WTC11 (cell line): ENCODE data around the gene SEH1L. TPM values are rescaled to one million over a fixed set of nuclear protein-coding genes. Genes with fewer than 3 reads are reported as not detected.

ENCODE experiments used
- ATAC-seq: fragments of 200-7000 bp; cut with Tn5 transposase; 2 replicates; pipeline ENCODE4 v1.10.0; 2021; ENCODE audit warnings: mild to moderate bottlenecking, moderate library complexity
- CTCF ChIA-PET: fragments of 300-600 bp; sonication (Branson Sonifier 250); formaldehyde crosslinking; loops from one replicate; lab custom pipeline; 2021; ENCODE audit warnings: antibody characterized with exemption; lab: Charles Lee
- POLR2A ChIA-PET: fragments of 350-600 bp; sonication (Branson Sonifier 250); formaldehyde crosslinking; loops from one replicate; lab custom pipeline; 2021; ENCODE audit warnings: antibody characterized with exemption; lab: Charles Lee
- DNase-seq: peaks from one replicate; pipeline ENCODE4 v3.0.0; 2021; ENCODE audit warnings: low spot score
- H3K27ac Mint-ChIP-seq: 2 replicates; pipeline ENCODE4 v1.8.0; 2021; ENCODE audit warnings: mixed read lengths
- H3K27me3 Mint-ChIP-seq: 2 replicates; pipeline ENCODE4 v1.8.0; 2021; ENCODE audit warnings: low read depth, mild to moderate bottlenecking, moderate library complexity, mixed read lengths
- H3K36me3 Mint-ChIP-seq: 2 replicates; pipeline ENCODE4 v1.8.0; 2021; ENCODE audit warnings: mixed read lengths
- H3K4me1 Mint-ChIP-seq: 2 replicates; pipeline ENCODE4 v1.8.0; 2022; ENCODE audit warnings: mixed read lengths
- H3K4me3 Mint-ChIP-seq: 2 replicates; pipeline ENCODE4 v1.8.0; 2021; ENCODE audit warnings: mild to moderate bottlenecking, moderate library complexity, mixed read lengths
- H3K9me3 Mint-ChIP-seq: 2 replicates; pipeline ENCODE4 v1.8.0; 2021; ENCODE audit warnings: mixed read lengths
- CBFB ChIP-seq: sonication (generic); formaldehyde crosslinking; IDR thresholded peaks from 2 replicates; pipeline ENCODE4 v1.8.1; 2022; ENCODE audit warnings: mild to moderate bottlenecking, low read depth, missing genetic modification reagents
- ELF4 ChIP-seq: sonication (generic); formaldehyde crosslinking; IDR thresholded peaks from 2 replicates; pipeline ENCODE4 v1.8.1; 2022; ENCODE audit warnings: low read depth, mild to moderate bottlenecking, moderate library complexity, missing genetic modification reagents
- FOXK1 ChIP-seq: sonication (generic); formaldehyde crosslinking; IDR thresholded peaks from 2 replicates; pipeline ENCODE4 v1.8.0; 2022; ENCODE audit warnings: mild to moderate bottlenecking, moderate library complexity, missing genetic modification reagents
- GABPB1 ChIP-seq: sonication (generic); formaldehyde crosslinking; IDR thresholded peaks from 2 replicates; pipeline ENCODE4 v1.8.1; 2023; ENCODE audit warnings: mild to moderate bottlenecking, missing genetic modification reagents
- NFATC4 ChIP-seq: fragments of 250-450 bp; sonication (Bioruptor Pico); IDR thresholded peaks from 2 replicates; pipeline ENCODE4 v1.9.0; 2021; ENCODE audit warnings: mild to moderate bottlenecking
- NR1H2 ChIP-seq: sonication (generic); formaldehyde crosslinking; IDR thresholded peaks from 2 replicates; pipeline ENCODE4 v1.9.0; 2021; ENCODE audit warnings: mild to moderate bottlenecking, moderate library complexity, missing genetic modification reagents
- NR2C2 ChIP-seq: sonication (generic); formaldehyde crosslinking; IDR thresholded peaks from 2 replicates; pipeline ENCODE4 v1.8.0; 2022; ENCODE audit warnings: mild to moderate bottlenecking, missing genetic modification reagents
- RELA ChIP-seq: sonication (generic); formaldehyde crosslinking; IDR thresholded peaks from 2 replicates; pipeline ENCODE4 v1.8.1; 2022; ENCODE audit warnings: missing genetic modification reagents, mild to moderate bottlenecking, borderline replicate concordance
- RORB ChIP-seq: fragments of 250-450 bp; sonication (Bioruptor Pico); IDR thresholded peaks from 2 replicates; pipeline ENCODE4 v1.9.0; 2021; ENCODE audit warnings: mild to moderate bottlenecking
- SMAD3 ChIP-seq: sonication (generic); formaldehyde crosslinking; IDR thresholded peaks from 2 replicates; pipeline ENCODE4 v1.8.0; 2022; ENCODE audit warnings: missing genetic modification reagents, mild to moderate bottlenecking, borderline replicate concordance
- TEAD4 ChIP-seq: sonication (generic); formaldehyde crosslinking; IDR thresholded peaks from 2 replicates; pipeline ENCODE4 v1.8.0; 2022; ENCODE audit warnings: mild to moderate bottlenecking, missing genetic modification reagents
- ZBTB21 ChIP-seq: sonication (generic); formaldehyde crosslinking; IDR thresholded peaks from 2 replicates; pipeline ENCODE4 v1.8.1; 2023; ENCODE audit warnings: mild to moderate bottlenecking, missing genetic modification reagents, borderline replicate concordance
- ZNF317 ChIP-seq: sonication (generic); formaldehyde crosslinking; IDR thresholded peaks from 2 replicates; pipeline ENCODE4 v1.8.1; 2023; ENCODE audit warnings: low read depth, mild to moderate bottlenecking, moderate library complexity, missing genetic modification reagents, borderline replicate concordance
- ZSCAN18 ChIP-seq: fragments of 250-450 bp; sonication (Bioruptor Pico); IDR thresholded peaks from 2 replicates; pipeline ENCODE4 v2.1.2; 2022; ENCODE audit warnings: mild to moderate bottlenecking, moderate library complexity
- total RNA-seq: library from RNA; stranded (reverse); gene quantifications from 3 replicates; pipeline ENCODE4 v1.2.3, GENCODE V29; 2021
- TF ChIP-seq, protein P1 (sequence below): fragments of 250-450 bp; sonication (Bioruptor Pico); IDR thresholded peaks from 2 replicates; pipeline ENCODE4 v1.9.0; 2021; ENCODE audit warnings: mild to moderate bottlenecking
- TF ChIP-seq, protein P2 (sequence below): sonication (generic); formaldehyde crosslinking; IDR thresholded peaks from 2 replicates; pipeline ENCODE4 v1.8.0; 2023; ENCODE audit warnings: missing genetic modification reagents, mild to moderate bottlenecking, borderline replicate concordance
- TF ChIP-seq, protein P3 (sequence below): sonication (generic); formaldehyde crosslinking; IDR thresholded peaks from 2 replicates; pipeline ENCODE4 v1.8.0; 2023; ENCODE audit warnings: missing genetic modification reagents
- TF ChIP-seq, protein P4 (sequence below): fragments of 250-450 bp; sonication (Bioruptor Pico); IDR thresholded peaks from 2 replicates; pipeline ENCODE4 v1.9.0; 2021; ENCODE audit warnings: moderate library complexity, mild to moderate bottlenecking, inconsistent platforms, borderline replicate concordance
- TF ChIP-seq, protein P5 (sequence below): sonication (generic); formaldehyde crosslinking; IDR thresholded peaks from 2 replicates; pipeline ENCODE4 v1.8.1; 2023; ENCODE audit warnings: mild to moderate bottlenecking, missing genetic modification reagents, moderate library complexity

SEH1L gene
- total RNA-seq, 1 experiment from 2014 or later, result 75.5 TPM

DNA sequence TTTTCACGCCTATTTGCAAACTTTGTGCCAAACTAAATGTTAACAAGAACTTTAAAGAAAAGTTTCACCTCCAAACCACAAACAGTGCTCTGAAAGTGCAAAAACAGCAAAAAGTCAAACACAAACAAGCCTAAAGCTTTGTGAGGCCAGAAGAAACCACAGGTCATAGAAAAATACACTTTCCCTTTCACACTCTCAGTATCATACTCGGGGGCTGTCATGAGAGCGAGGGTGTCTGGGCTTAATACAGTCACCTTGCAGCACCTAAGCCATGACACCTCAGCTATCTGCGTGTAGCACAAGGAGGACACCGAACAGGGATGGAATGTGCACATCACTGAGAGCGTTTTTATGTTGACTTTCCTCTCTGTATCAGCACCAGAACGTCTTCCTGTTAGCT is 26.6 kb upstream of the SEH1L start:
- ATAC-seq, result no peak
- Mint-ChIP-seq H3K4me3 (no peak overlapping the region), H3K36me3 (no peaks in the 10 kb centered on the region), H3K4me1 (no peaks in the 10 kb centered on the region), H3K27ac (no peak overlapping the region), H3K27me3 (no peaks in the 10 kb centered on the region), H3K9me3 (no peaks in the 10 kb centered on the region)
- no peak for TF ChIP-seq GABPB1
- CTCF ChIA-PET, result interaction anchor here (0.6 to 1.4 kb wide), 3 partner anchors 9 to 102 kb away, joined by 4 to 5 read pairs (median 4); no protein-coding TSS in a partner anchor
- DNase-seq, result no peak
- POLR2A ChIA-PET, result no interaction called here

DNA sequence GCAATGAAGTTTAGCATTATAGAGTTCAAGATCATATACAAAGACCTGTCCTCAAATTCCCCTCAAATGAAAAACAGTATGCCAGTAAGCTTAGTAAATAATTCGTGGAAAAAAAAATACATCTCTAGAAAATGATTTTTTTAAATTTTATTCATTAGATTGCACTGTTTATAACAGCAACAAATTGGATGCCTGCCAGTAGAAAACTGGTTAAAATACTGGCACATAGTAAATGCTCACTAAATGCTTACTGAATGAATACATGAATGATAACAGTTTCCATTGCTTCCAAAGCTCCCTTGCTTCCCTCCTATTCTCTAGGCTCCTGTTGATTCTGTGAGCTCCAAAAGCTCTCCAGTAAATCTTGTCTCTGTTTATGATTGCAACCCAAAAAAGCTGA is 25.5 kb upstream of the SEH1L start:
- no peak for ATAC-seq
- Mint-ChIP-seq H3K9me3 (no peaks in the 10 kb centered on the region), H3K36me3 (no peaks in the 10 kb centered on the region), H3K27me3 (no peaks in the 10 kb centered on the region), H3K4me3 (no peak overlapping the region), H3K27ac (no peak overlapping the region), H3K4me1 (no peaks in the 10 kb centered on the region)
- POLR2A ChIA-PET, result no interaction called here
- no peak for DNase-seq
- TF ChIP-seq SMAD3 (CRISPR knock-in tag) (no peak), NR1H2 (no peak)
- TF ChIP-seq, protein P1, sequence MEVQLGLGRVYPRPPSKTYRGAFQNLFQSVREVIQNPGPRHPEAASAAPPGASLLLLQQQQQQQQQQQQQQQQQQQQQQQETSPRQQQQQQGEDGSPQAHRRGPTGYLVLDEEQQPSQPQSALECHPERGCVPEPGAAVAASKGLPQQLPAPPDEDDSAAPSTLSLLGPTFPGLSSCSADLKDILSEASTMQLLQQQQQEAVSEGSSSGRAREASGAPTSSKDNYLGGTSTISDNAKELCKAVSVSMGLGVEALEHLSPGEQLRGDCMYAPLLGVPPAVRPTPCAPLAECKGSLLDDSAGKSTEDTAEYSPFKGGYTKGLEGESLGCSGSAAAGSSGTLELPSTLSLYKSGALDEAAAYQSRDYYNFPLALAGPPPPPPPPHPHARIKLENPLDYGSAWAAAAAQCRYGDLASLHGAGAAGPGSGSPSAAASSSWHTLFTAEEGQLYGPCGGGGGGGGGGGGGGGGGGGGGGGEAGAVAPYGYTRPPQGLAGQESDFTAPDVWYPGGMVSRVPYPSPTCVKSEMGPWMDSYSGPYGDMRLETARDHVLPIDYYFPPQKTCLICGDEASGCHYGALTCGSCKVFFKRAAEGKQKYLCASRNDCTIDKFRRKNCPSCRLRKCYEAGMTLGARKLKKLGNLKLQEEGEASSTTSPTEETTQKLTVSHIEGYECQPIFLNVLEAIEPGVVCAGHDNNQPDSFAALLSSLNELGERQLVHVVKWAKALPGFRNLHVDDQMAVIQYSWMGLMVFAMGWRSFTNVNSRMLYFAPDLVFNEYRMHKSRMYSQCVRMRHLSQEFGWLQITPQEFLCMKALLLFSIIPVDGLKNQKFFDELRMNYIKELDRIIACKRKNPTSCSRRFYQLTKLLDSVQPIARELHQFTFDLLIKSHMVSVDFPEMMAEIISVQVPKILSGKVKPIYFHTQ (CRISPR knock-in tag), result no peak
- CTCF ChIA-PET, result interaction anchor here (1.4 kb wide), 1 partner anchor 11 kb away, joined by 5 read pairs; no protein-coding TSS in a partner anchor

GRCh38 chr18:12924616-12925015 is 23.2 kb upstream of the SEH1L start:
- POLR2A ChIA-PET, result no interaction called here
- no peak for TF ChIP-seq ELF4 (CRISPR knock-in tag)
- TF ChIP-seq RORB (CRISPR knock-in tag), result no peak
- TF ChIP-seq, protein P2, sequence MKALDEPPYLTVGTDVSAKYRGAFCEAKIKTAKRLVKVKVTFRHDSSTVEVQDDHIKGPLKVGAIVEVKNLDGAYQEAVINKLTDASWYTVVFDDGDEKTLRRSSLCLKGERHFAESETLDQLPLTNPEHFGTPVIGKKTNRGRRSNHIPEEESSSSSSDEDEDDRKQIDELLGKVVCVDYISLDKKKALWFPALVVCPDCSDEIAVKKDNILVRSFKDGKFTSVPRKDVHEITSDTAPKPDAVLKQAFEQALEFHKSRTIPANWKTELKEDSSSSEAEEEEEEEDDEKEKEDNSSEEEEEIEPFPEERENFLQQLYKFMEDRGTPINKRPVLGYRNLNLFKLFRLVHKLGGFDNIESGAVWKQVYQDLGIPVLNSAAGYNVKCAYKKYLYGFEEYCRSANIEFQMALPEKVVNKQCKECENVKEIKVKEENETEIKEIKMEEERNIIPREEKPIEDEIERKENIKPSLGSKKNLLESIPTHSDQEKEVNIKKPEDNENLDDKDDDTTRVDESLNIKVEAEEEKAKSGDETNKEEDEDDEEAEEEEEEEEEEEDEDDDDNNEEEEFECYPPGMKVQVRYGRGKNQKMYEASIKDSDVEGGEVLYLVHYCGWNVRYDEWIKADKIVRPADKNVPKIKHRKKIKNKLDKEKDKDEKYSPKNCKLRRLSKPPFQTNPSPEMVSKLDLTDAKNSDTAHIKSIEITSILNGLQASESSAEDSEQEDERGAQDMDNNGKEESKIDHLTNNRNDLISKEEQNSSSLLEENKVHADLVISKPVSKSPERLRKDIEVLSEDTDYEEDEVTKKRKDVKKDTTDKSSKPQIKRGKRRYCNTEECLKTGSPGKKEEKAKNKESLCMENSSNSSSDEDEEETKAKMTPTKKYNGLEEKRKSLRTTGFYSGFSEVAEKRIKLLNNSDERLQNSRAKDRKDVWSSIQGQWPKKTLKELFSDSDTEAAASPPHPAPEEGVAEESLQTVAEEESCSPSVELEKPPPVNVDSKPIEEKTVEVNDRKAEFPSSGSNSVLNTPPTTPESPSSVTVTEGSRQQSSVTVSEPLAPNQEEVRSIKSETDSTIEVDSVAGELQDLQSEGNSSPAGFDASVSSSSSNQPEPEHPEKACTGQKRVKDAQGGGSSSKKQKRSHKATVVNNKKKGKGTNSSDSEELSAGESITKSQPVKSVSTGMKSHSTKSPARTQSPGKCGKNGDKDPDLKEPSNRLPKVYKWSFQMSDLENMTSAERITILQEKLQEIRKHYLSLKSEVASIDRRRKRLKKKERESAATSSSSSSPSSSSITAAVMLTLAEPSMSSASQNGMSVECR (CRISPR knock-in tag), result no peak
- Mint-ChIP-seq H3K9me3 (no peaks in the 10 kb centered on the region), H3K27ac (no peak overlapping the region), H3K4me1 (no peaks in the 10 kb centered on the region), H3K36me3 (no peaks in the 10 kb centered on the region), H3K4me3 (no peak overlapping the region), H3K27me3 (no peaks in the 10 kb centered on the region)
- DNase-seq (no peak), ATAC-seq (no peak)
- CTCF ChIA-PET, result interaction anchor here (0.9 kb wide), 1 partner anchor 10 kb away, joined by 4 read pairs; no protein-coding TSS in a partner anchor

- ChIA-PET CTCF (interaction anchor here (0.7 kb wide), 1 partner anchor 226 kb away, joined by 3 read pairs; the partner anchor contains the start of genes CEP76 and PSMG2), POLR2A (no interaction called here)
- no peak for DNase-seq
- no peak for ATAC-seq
- Mint-ChIP-seq H3K9me3 (no peaks in the 10 kb centered on the region), H3K4me1 (peaks cover 4% of the 10 kb centered on the region), H3K27ac (no peak overlapping the region), H3K4me3 (no peak overlapping the region), H3K27me3 (no peaks in the 10 kb centered on the region), H3K36me3 (no peaks in the 10 kb centered on the region)
- no peak for TF ChIP-seq ZSCAN18 (CRISPR knock-in tag)
- TF ChIP-seq, protein P3, sequence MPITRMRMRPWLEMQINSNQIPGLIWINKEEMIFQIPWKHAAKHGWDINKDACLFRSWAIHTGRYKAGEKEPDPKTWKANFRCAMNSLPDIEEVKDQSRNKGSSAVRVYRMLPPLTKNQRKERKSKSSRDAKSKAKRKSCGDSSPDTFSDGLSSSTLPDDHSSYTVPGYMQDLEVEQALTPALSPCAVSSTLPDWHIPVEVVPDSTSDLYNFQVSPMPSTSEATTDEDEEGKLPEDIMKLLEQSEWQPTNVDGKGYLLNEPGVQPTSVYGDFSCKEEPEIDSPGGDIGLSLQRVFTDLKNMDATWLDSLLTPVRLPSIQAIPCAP (CRISPR knock-in tag), result no peak
- no peak for TF ChIP-seq FOXK1 (CRISPR knock-in tag)
- no peak for TF ChIP-seq TEAD4 (CRISPR knock-in tag)
- TF ChIP-seq CBFB (CRISPR knock-in tag), result no peak
- TF ChIP-seq NR2C2 (CRISPR knock-in tag), result no peak
- TF ChIP-seq ZNF317 (CRISPR knock-in tag), result no peak
- no peak for TF ChIP-seq NFATC4
- TF ChIP-seq RELA (CRISPR knock-in tag), result no peak
- TF ChIP-seq, protein P4, sequence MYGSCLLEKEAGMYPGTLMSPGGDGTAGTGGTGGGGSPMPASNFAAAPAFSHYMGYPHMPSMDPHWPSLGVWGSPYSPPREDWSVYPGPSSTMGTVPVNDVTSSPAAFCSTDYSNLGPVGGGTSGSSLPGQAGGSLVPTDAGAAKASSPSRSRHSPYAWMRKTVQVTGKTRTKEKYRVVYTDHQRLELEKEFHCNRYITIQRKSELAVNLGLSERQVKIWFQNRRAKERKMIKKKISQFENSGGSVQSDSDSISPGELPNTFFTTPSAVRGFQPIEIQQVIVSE (CRISPR knock-in tag), result no peak
- TF ChIP-seq ZBTB21 (CRISPR knock-in tag), result no peak
- TF ChIP-seq, protein P5, sequence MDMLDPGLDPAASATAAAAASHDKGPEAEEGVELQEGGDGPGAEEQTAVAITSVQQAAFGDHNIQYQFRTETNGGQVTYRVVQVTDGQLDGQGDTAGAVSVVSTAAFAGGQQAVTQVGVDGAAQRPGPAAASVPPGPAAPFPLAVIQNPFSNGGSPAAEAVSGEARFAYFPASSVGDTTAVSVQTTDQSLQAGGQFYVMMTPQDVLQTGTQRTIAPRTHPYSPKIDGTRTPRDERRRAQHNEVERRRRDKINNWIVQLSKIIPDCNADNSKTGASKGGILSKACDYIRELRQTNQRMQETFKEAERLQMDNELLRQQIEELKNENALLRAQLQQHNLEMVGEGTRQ (CRISPR knock-in tag), result no peak
These were observed 19.6 kb upstream of the SEH1L start for GRCh38 chr18:12928206-12928605.
